HepG2 (cell line): ENCODE data around the gene NEK11. TPM values are rescaled to one million over a fixed set of nuclear protein-coding genes. Genes with fewer than 3 reads are reported as not detected.

Experiments used
- ARNT2 ChIP-seq: sonication (generic); formaldehyde crosslinking; IDR thresholded peaks from 2 replicates; pipeline ENCODE4 v1.8.0; 2022; ENCODE audit warnings: mild to moderate bottlenecking, low read depth, missing genetic modification reagents, moderate library complexity
- ATF1 ChIP-seq: IDR thresholded peaks from 2 replicates; pipeline ENCODE4 v1.6.1; 2016; ENCODE audit warnings: mild to moderate bottlenecking, control low read depth
- EED ChIP-seq: sonication (generic); formaldehyde crosslinking; IDR thresholded peaks from 2 replicates; pipeline ENCODE4 v1.5.0; 2020; ENCODE audit warnings: mild to moderate bottlenecking, missing genetic modification reagents
- FIP1L1 ChIP-seq: fragments of 200-400 bp; formaldehyde crosslinking; IDR thresholded peaks from 2 replicates; pipeline ENCODE4 v1.6.1; 2018; ENCODE audit warnings: low read depth, mild to moderate bottlenecking, low read length, moderate library complexity, borderline replicate concordance; ENCODE audit not compliant: insufficient read depth
- MAX ChIP-seq: IDR thresholded peaks from 2 replicates; pipeline ENCODE4 v1.6.1; 2012; ENCODE audit warnings: inconsistent platforms
- SAP130 ChIP-seq: IDR thresholded peaks from 2 replicates; pipeline ENCODE4 v1.6.1; 2016; ENCODE audit warnings: low read depth
- ZFP1 ChIP-seq: IDR thresholded peaks from 2 replicates; pipeline ENCODE4 v1.6.1; 2016
- ZFY ChIP-seq: sonication (generic); formaldehyde crosslinking; IDR thresholded peaks from 2 replicates; pipeline ENCODE4 v1.4.0; 2020; ENCODE audit warnings: missing genetic modification reagents
- ZNF296 ChIP-seq: sonication (generic); formaldehyde crosslinking; conservative IDR thresholded peaks from 2 replicates; pipeline ENCODE4 v1.5.0; 2020; ENCODE audit warnings: mild to moderate bottlenecking, missing genetic modification reagents
- ZNF33B ChIP-seq: sonication (generic); formaldehyde crosslinking; IDR thresholded peaks from 2 replicates; pipeline ENCODE4 v1.5.1; 2020; ENCODE audit warnings: mild to moderate bottlenecking, missing genetic modification reagents
- ZNF510 ChIP-seq: sonication (generic); formaldehyde crosslinking; IDR thresholded peaks from 2 replicates; pipeline ENCODE4 v1.4.0; 2020; ENCODE audit warnings: low read depth, mild to moderate bottlenecking, missing genetic modification reagents
- polyA plus RNA-seq, 8 experiments: library from polyadenylated mRNA; depleted of rRNA in 3 of 8; stranded (reverse) in 7 of 8; unstranded in 1 of 8; fragments of >200 nt; fragmentation: Illumina TruSeq in 4 of 8; extraction: Trizol in 4 of 8; gene quantifications; 2 replicates each; pipeline versions ENCODE4 v1.2.1 to v1.2.3, GENCODE V29; 2011 to 2016; ENCODE audit warnings: low read depth in 4 of 8, missing spikeins in 1 of 8, mixed read lengths in 1 of 8; ENCODE audit not compliant: insufficient read depth in 1 of 8
- total RNA-seq, 5 experiments: library from RNA; depleted of rRNA; stranded (reverse); fragments of >200 nt; fragmentation: Illumina TruSeq; extraction: Trizol; gene quantifications; 2 replicates each; pipeline ENCODE4 v1.2.3, GENCODE V29; 2016; ENCODE audit warnings: low read depth in 1 of 5
- TF ChIP-seq, protein P1 (sequence below), 2 experiments: sonication (generic) in 1 of 2; formaldehyde crosslinking in 1 of 2; IDR thresholded peaks; 2 replicates each; pipeline versions ENCODE4 v1.6.1 to v1.9.0; 2014 to 2022; ENCODE audit warnings: antibody characterized with exemption in 1 of 2, borderline replicate concordance in 1 of 2, inconsistent platforms in 1 of 2, low read depth in 1 of 2, missing genetic modification reagents in 1 of 2
- TF ChIP-seq, protein P2 (sequence below): sonication (generic); formaldehyde crosslinking; IDR thresholded peaks from 2 replicates; pipeline ENCODE4 v1.4.0; 2020; ENCODE audit warnings: missing genetic modification reagents
- TF ChIP-seq, protein P3 (sequence below): sonication (generic); formaldehyde crosslinking; IDR thresholded peaks from 2 replicates; pipeline ENCODE4 v1.5.0; 2020; ENCODE audit warnings: missing genetic modification reagents
- TF ChIP-seq, protein P4 (sequence below): sonication (generic); formaldehyde crosslinking; IDR thresholded peaks from 2 replicates; pipeline ENCODE4 v1.9.0; 2021; ENCODE audit warnings: mild to moderate bottlenecking, missing genetic modification reagents

NEK11 gene
- total and polyA plus RNA-seq, 2 of the 13 experiments (the other 11 are each of a cell fraction or from before 2014, with no cell fraction given): 0.95 to 2.2 TPM

- TF ChIP-seq, protein P1, sequence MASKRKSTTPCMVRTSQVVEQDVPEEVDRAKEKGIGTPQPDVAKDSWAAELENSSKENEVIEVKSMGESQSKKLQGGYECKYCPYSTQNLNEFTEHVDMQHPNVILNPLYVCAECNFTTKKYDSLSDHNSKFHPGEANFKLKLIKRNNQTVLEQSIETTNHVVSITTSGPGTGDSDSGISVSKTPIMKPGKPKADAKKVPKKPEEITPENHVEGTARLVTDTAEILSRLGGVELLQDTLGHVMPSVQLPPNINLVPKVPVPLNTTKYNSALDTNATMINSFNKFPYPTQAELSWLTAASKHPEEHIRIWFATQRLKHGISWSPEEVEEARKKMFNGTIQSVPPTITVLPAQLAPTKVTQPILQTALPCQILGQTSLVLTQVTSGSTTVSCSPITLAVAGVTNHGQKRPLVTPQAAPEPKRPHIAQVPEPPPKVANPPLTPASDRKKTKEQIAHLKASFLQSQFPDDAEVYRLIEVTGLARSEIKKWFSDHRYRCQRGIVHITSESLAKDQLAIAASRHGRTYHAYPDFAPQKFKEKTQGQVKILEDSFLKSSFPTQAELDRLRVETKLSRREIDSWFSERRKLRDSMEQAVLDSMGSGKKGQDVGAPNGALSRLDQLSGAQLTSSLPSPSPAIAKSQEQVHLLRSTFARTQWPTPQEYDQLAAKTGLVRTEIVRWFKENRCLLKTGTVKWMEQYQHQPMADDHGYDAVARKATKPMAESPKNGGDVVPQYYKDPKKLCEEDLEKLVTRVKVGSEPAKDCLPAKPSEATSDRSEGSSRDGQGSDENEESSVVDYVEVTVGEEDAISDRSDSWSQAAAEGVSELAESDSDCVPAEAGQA (IDR thresholded peaks at IDR 0.05; ENCODE audit: low read depth): no peak
- TF ChIP-seq, protein P1 (CRISPR knock-in tag; IDR thresholded peaks at IDR 0.05; ENCODE audit: borderline replicate concordance): no peak
- TF ChIP-seq ARNT2 (CRISPR knock-in tag): peak; percentile 52; the same call in 1 of the 2 replicates
- TF ChIP-seq, protein P2, sequence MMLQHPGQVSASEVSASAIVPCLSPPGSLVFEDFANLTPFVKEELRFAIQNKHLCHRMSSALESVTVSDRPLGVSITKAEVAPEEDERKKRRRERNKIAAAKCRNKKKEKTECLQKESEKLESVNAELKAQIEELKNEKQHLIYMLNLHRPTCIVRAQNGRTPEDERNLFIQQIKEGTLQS (CRISPR knock-in tag): no peak
- TF ChIP-seq ATF1 (CRISPR knock-in tag): no peak; the same call in 1 of the 2 replicates
- TF ChIP-seq ZFP1 (CRISPR knock-in tag): 0 out of 2 replicates have a peak, but pooled peaks have one; percentile 51
- peak; percentile 78 for TF ChIP-seq MAX
- TF ChIP-seq ZFY (CRISPR knock-in tag): peak; percentile 89
- no peak for TF ChIP-seq ZNF33B (CRISPR knock-in tag)
- TF ChIP-seq, protein P3, sequence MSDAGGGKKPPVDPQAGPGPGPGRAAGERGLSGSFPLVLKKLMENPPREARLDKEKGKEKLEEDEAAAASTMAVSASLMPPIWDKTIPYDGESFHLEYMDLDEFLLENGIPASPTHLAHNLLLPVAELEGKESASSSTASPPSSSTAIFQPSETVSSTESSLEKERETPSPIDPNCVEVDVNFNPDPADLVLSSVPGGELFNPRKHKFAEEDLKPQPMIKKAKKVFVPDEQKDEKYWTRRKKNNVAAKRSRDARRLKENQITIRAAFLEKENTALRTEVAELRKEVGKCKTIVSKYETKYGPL (CRISPR knock-in tag): no peak
- peak; percentile 94 for TF ChIP-seq SAP130 (CRISPR knock-in tag)
- no peak for TF ChIP-seq ZNF296
- TF ChIP-seq, protein P4, sequence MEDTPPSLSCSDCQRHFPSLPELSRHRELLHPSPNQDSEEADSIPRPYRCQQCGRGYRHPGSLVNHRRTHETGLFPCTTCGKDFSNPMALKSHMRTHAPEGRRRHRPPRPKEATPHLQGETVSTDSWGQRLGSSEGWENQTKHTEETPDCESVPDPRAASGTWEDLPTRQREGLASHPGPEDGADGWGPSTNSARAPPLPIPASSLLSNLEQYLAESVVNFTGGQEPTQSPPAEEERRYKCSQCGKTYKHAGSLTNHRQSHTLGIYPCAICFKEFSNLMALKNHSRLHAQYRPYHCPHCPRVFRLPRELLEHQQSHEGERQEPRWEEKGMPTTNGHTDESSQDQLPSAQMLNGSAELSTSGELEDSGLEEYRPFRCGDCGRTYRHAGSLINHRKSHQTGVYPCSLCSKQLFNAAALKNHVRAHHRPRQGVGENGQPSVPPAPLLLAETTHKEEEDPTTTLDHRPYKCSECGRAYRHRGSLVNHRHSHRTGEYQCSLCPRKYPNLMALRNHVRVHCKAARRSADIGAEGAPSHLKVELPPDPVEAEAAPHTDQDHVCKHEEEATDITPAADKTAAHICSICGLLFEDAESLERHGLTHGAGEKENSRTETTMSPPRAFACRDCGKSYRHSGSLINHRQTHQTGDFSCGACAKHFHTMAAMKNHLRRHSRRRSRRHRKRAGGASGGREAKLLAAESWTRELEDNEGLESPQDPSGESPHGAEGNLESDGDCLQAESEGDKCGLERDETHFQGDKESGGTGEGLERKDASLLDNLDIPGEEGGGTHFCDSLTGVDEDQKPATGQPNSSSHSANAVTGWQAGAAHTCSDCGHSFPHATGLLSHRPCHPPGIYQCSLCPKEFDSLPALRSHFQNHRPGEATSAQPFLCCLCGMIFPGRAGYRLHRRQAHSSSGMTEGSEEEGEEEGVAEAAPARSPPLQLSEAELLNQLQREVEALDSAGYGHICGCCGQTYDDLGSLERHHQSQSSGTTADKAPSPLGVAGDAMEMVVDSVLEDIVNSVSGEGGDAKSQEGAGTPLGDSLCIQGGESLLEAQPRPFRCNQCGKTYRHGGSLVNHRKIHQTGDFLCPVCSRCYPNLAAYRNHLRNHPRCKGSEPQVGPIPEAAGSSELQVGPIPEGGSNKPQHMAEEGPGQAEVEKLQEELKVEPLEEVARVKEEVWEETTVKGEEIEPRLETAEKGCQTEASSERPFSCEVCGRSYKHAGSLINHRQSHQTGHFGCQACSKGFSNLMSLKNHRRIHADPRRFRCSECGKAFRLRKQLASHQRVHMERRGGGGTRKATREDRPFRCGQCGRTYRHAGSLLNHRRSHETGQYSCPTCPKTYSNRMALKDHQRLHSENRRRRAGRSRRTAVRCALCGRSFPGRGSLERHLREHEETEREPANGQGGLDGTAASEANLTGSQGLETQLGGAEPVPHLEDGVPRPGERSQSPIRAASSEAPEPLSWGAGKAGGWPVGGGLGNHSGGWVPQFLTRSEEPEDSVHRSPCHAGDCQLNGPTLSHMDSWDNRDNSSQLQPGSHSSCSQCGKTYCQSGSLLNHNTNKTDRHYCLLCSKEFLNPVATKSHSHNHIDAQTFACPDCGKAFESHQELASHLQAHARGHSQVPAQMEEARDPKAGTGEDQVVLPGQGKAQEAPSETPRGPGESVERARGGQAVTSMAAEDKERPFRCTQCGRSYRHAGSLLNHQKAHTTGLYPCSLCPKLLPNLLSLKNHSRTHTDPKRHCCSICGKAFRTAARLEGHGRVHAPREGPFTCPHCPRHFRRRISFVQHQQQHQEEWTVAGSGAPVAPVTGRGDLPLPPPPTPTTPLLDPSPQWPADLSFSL (CRISPR knock-in tag): no peak
- no peak for TF ChIP-seq FIP1L1
- TF ChIP-seq ZNF510 (CRISPR knock-in tag): peak; percentile 54; the same call in 1 of the 2 replicates
- TF ChIP-seq EED (CRISPR knock-in tag): no peak
Observed at GRCh38 chr3:131026321-131027151, at the start of gene NEK11, which contains the start of gene ASTE1 (continued).
